B cell (primary cell): ENCODE results near the gene EIF2B2. TPM values are rescaled to one million over a fixed set of nuclear protein-coding genes. Genes with fewer than 3 reads are reported as not detected.

Experiments
- ATAC-seq: fragments of 200-7000 bp; cut with Tn5 transposase; one replicate; pipeline ENCODE4 v1.10.0; 2021; ENCODE audit warnings: low read depth, mild to moderate bottlenecking, moderate number of reproducible peaks, moderate library complexity
- CTCF ChIA-PET: fragments of 350-600 bp; sonication (Branson Sonifier 250); formaldehyde crosslinking; loops from one replicate; lab custom pipeline; 2021; ENCODE audit warnings: antibody characterized with exemption, inconsistent platforms; lab: Charles Lee
- POLR2A ChIA-PET: fragments of 350-600 bp; sonication (Branson Sonifier 250); formaldehyde crosslinking; loops from one replicate; lab custom pipeline; 2021; ENCODE audit warnings: antibody characterized with exemption; lab: Charles Lee
- DNase-seq: peaks from one replicate; pipeline ENCODE4 v3.0.0; 2013
- H2AFZ ChIP-seq: 2 replicates; pipeline ENCODE4 v1.6.1; 2012; ENCODE audit warnings: mild to moderate bottlenecking, low read depth, low read length; ENCODE audit not compliant: insufficient read depth, poor library complexity, severe bottlenecking
- H3K27ac ChIP-seq, 2 donors: 1 replicate in 1 of 2; 2 replicates in 1 of 2; pipeline ENCODE4 v1.5.1; 2012 to 2013; ENCODE audit warnings: low read length in 2 of 2, mild to moderate bottlenecking in 2 of 2, moderate library complexity in 1 of 2
- H3K27me3 ChIP-seq, 4 experiments: fragments of 200-600 bp in 1 of 4; sonication (generic) in 1 of 4; replicated peaks in 1 of 4; 1 replicate in 2 of 4; 2 replicates in 2 of 4; pipeline versions ENCODE4 v1.6.1 to v1.7.0; 2013 to 2016; ENCODE audit warnings: low read length in 3 of 4, mild to moderate bottlenecking in 2 of 4, mixed read lengths in 1 of 4, moderate library complexity in 1 of 4; ENCODE audit not compliant: insufficient read depth in 4 of 4, control insufficient read depth in 3 of 4; ENCODE audit errors: control extremely low read depth in 1 of 4
- H3K36me3 ChIP-seq, 2 experiments: replicated peaks in 1 of 2; 1 replicate in 1 of 2; 2 replicates in 1 of 2; pipeline versions ENCODE4 v1.6.1 to v1.7.1; 2013; ENCODE audit warnings: low read length in 1 of 2; ENCODE audit not compliant: insufficient read depth in 2 of 2, control insufficient read depth in 1 of 2; ENCODE audit errors: control extremely low read depth in 1 of 2, extremely low read depth in 1 of 2
- H3K4me1 ChIP-seq, 2 donors: fragments of 200-600 bp in 1 of 2; sonication (generic) in 1 of 2; 1 replicate in 1 of 2; 2 replicates in 1 of 2; pipeline versions ENCODE4 v1.5.1 to v1.6.1; 2013 to 2017; ENCODE audit warnings: low read length in 2 of 2; ENCODE audit not compliant: control insufficient read depth in 2 of 2, insufficient read depth in 2 of 2
- H3K4me2 ChIP-seq: replicated peaks from 2 replicates; pipeline ENCODE3; 2012; ENCODE audit warnings: mild to moderate bottlenecking, low read depth, low read length; ENCODE audit not compliant: poor library complexity, severe bottlenecking
- H3K4me3 ChIP-seq, 5 experiments: fragments of 200-600 bp in 1 of 5; sonication (generic) in 1 of 5; 1 replicate in 3 of 5; 2 replicates in 2 of 5; pipeline versions ENCODE4 v1.5.1 to v1.7.0; 2011 to 2016; ENCODE audit warnings: low read length in 4 of 5, mild to moderate bottlenecking in 4 of 5, low read depth in 2 of 5, control low read depth in 1 of 5, moderate library complexity in 1 of 5; ENCODE audit not compliant: insufficient read depth in 1 of 5; ENCODE audit errors: control extremely low read depth in 1 of 5, extremely low read depth in 1 of 5
- H3K79me2 ChIP-seq: fragments of 200-600 bp; sonication (generic); one replicate; pipeline ENCODE4 v1.6.0; 2016; ENCODE audit warnings: low read length; ENCODE audit not compliant: control insufficient read depth, insufficient read depth
- H3K9ac ChIP-seq: fragments of 200-600 bp; sonication (generic); 2 replicates; pipeline ENCODE4 v1.6.1; 2017; ENCODE audit warnings: mild to moderate bottlenecking, low read length, moderate library complexity
- H3K9me3 ChIP-seq, 3 donors: one replicate each; pipeline versions ENCODE4 v1.6.1 to v1.7.1; 2013; ENCODE audit warnings: low read length in 2 of 3; ENCODE audit not compliant: control insufficient read depth in 2 of 3, insufficient read depth in 1 of 3; ENCODE audit errors: control extremely low read depth in 1 of 3
- H4K20me1 ChIP-seq: 2 replicates; pipeline ENCODE4 v1.6.0; 2012; ENCODE audit warnings: mild to moderate bottlenecking, low read length; ENCODE audit not compliant: insufficient read depth, control insufficient read depth, poor library complexity, severe bottlenecking
- H3K27ac Mint-ChIP-seq: one replicate; pipeline ENCODE4 v1.8.0; 2021; ENCODE audit warnings: mixed read lengths
- H3K27me3 Mint-ChIP-seq: one replicate; pipeline ENCODE4 v1.8.0; 2021; ENCODE audit warnings: mixed read lengths
- H3K4me1 Mint-ChIP-seq: one replicate; pipeline ENCODE4 v1.8.0; 2021; ENCODE audit warnings: mixed read lengths
- H3K4me3 Mint-ChIP-seq: one replicate; pipeline ENCODE4 v1.8.0; 2021; ENCODE audit warnings: mixed read lengths
- H3K9me3 Mint-ChIP-seq: one replicate; pipeline ENCODE4 v1.8.0; 2022; ENCODE audit warnings: mixed read lengths; ENCODE audit not compliant: insufficient read depth
- CTCF ChIP-seq: fragments of 200-600 bp; IDR thresholded peaks from one replicate; pipeline ENCODE4 v1.8.0; 2022; ENCODE audit warnings: antibody characterized with exemption, mild to moderate bottlenecking
- EZH2 ChIP-seq: IDR thresholded peaks from 2 replicates; pipeline ENCODE4 v1.6.1; 2012; ENCODE audit warnings: borderline replicate concordance, low read depth, mild to moderate bottlenecking, moderate library complexity, low read length; ENCODE audit not compliant: insufficient read depth, poor library complexity, severe bottlenecking
- WGBS: methylation state at CpG from one replicate; pipeline ENCODE4 v1.1.5; 2013; ENCODE audit warnings: missing lambda C conversion rate; ENCODE audit not compliant: insufficient coverage; 5-methylcytosine and 5-hydroxymethylcytosine counted together
- intact Hi-C: fragments of 100-400 bp; cut with micrococcal nuclease; formaldehyde crosslinking; loops from one replicate; pipeline ENCODE4 v1.10.0; 2022
- polyA plus RNA-seq: library from polyadenylated mRNA; depleted of rRNA; stranded (reverse); fragments of >200 nt; gene quantifications from 2 replicates; pipeline ENCODE4 v1.2.3, GENCODE V29; 2012
- total RNA-seq, 2 donors: library from RNA; stranded (reverse); fragments of 120-200 nt in 1 of 2; gene quantifications; 1 replicate in 1 of 2; 2 replicates in 1 of 2; pipeline versions ENCODE4 v1.2.3 to v1.2.4, GENCODE V29; 2013 to 2022

The EIF2B2 gene
- total and polyA plus RNA-seq, 2 donors (not counting 1 experiment from before 2014, with no cell fraction given) = 25.5 to 27.6 TPM

GRCh38 chr14:75016815-75017214 lies 14.1 kb downstream of the EIF2B2 start:
- Mint-ChIP-seq H3K27ac (no peak overlapping the region), H3K27me3 (no peaks in the 10 kb centered on the region), H3K4me1 (no peaks in the 10 kb centered on the region), H3K4me3 (no peak overlapping the region), H3K9me3 (no peaks in the 10 kb centered on the region)
- no peak for ATAC-seq
- Histone ChIP-seq H3K36me3 (peaks cover 7 to 50% of the 10 kb centered on the region in 2 experiments), H3K9ac (no peak overlapping the region), H3K27me3 (no peaks in the 10 kb centered on the region), H3K4me3 (no peak overlapping the region), H3K27ac (no peak overlapping the region), H3K4me1 (no peaks in the 10 kb centered on the region), H2AFZ (no peak overlapping the region), H3K79me2 (no peaks in the 10 kb centered on the region), H4K20me1 (no peaks in the 10 kb centered on the region), H3K9me3 (no peaks in the 10 kb centered on the region), H3K4me2 (no peak overlapping the region)
- TF ChIP-seq EZH2 (no peak), CTCF (no peak)
- POLR2A ChIA-PET = no interaction called here
- intact Hi-C loops = no loop called here
- WGBS = 100% methylated on average over 1 of the region's 3 CpGs
- no peak for DNase-seq
- CTCF ChIA-PET = no interaction called here

- no peak for TF ChIP-seq EZH2
- TF ChIP-seq CTCF = no peak
- intact Hi-C loops = no loop called here
These were observed 16.0 kb downstream of the EIF2B2 start for GRCh38 chr14:75018694-75019093.

More at GRCh38 chr14:75018694-75019093, 16.0 kb downstream of the EIF2B2 start:
- Mint-ChIP-seq H3K9me3 (no peaks in the 10 kb centered on the region), H3K4me3 (no peak overlapping the region), H3K4me1 (no peaks in the 10 kb centered on the region), H3K27ac (no peak overlapping the region), H3K27me3 (no peaks in the 10 kb centered on the region)
- no peaks in the 10 kb centered on the region for H3K9me3 ChIP-seq
- H3K4me1 ChIP-seq = no peaks in the 10 kb centered on the region
- 100% methylated on average over 2 of the region's 3 CpGs for WGBS
- H3K4me2 ChIP-seq = no peak overlapping the region
- H2AFZ ChIP-seq = no peak overlapping the region
- CTCF ChIA-PET = interaction anchor here (0.7 kb wide), 1 partner anchor 166 kb away, joined by 3 read pairs; no protein-coding TSS in a partner anchor
- POLR2A ChIA-PET = no interaction called here
- H3K27ac ChIP-seq = no peak overlapping the region
- no peaks in the 10 kb centered on the region for H4K20me1 ChIP-seq
- H3K4me3 ChIP-seq = no peak overlapping the region
- H3K36me3 ChIP-seq = peaks cover 7 to 54% of the 10 kb centered on the region in 2 experiments
- no peaks in the 10 kb centered on the region for H3K79me2 ChIP-seq
- no peaks in the 10 kb centered on the region for H3K27me3 ChIP-seq
- H3K9ac ChIP-seq = no peak overlapping the region
- DNase-seq (no peak), ATAC-seq (no peak)
